GDM1 (cell line): Measurements from ENCODE around the gene CEP120.
A peak's percentile ranks its signal among the peaks of the same experiment; 100 is the strongest.
"Not testable (repeated sequence)": the region's sequence is repeated elsewhere in the genome, so short reads cannot be mapped to it uniquely, and the experiment has no call there.

Source experiments
- DNase-seq: peaks from one replicate; lab custom pipeline; 2025; lab: John Stamatoyannopoulos, UW

The CEP120 gene

GRCh38 chr5:123438902-123439301, 15.7 kb upstream of the CEP120 start:
- no peak for DNase-seq

- no peak for DNase-seq
Observed at GRCh38 chr5:123438244-123438643, 15.0 kb upstream of the CEP120 start.

- no peak for DNase-seq
Observed at GRCh38 chr5:123436201-123436600, 13.0 kb upstream of the CEP120 start.

- DNase-seq, result no peak
Observed at GRCh38 chr5:123434796-123435195, 11.6 kb upstream of the CEP120 start.

GRCh38 chr5:123433596-123433995, 10.4 kb upstream of the CEP120 start:
- no peak for DNase-seq

GRCh38 chr5:123430441-123430840, 7.2 kb upstream of the CEP120 start:
- not testable (repeated sequence) for DNase-seq

- no peak for DNase-seq
Observed at GRCh38 chr5:123429993-123430392, 6.8 kb upstream of the CEP120 start.

GRCh38 chr5:123429221-123429954, 6.2 kb upstream of the CEP120 start:
- no peak for DNase-seq

- DNase-seq, result no peak
Observed at GRCh38 chr5:123428521-123429220, 5.5 kb upstream of the CEP120 start.

- no peak for DNase-seq
Observed at GRCh38 chr5:123427281-123427680, 4.1 kb upstream of the CEP120 start.

- DNase-seq, result peak; percentile 45
Observed at GRCh38 chr5:123425431-123425830, 2.2 kb upstream of the CEP120 start.

- DNase-seq, result no peak
Observed at GRCh38 chr5:123422433-123423277, 548 bp downstream of the CEP120 start.

GRCh38 chr5:123421773-123422172, 1.4 kb downstream of the CEP120 start:
- DNase-seq, result no peak

- no peak for DNase-seq
Observed at GRCh38 chr5:123414974-123415373, 8.2 kb downstream of the CEP120 start.

- DNase-seq, result no peak
Observed at GRCh38 chr5:123412206-123412605, 11.0 kb downstream of the CEP120 start.

GRCh38 chr5:123401999-123402398, 21.2 kb downstream of the CEP120 start:
- DNase-seq, result not testable (repeated sequence)

- no peak for DNase-seq
Observed at GRCh38 chr5:123401320-123401719, 21.9 kb downstream of the CEP120 start.

- DNase-seq, result not testable (repeated sequence)
Observed at GRCh38 chr5:123400870-123401291, 22.3 kb downstream of the CEP120 start.

- no peak for DNase-seq
Observed at GRCh38 chr5:123398058-123398733, 25.0 kb downstream of the CEP120 start.

GRCh38 chr5:123397538-123397937, 25.7 kb downstream of the CEP120 start:
- DNase-seq, result no peak

- DNase-seq, result no peak
Observed at GRCh38 chr5:123391009-123391408, 32.2 kb downstream of the CEP120 start.

- no peak for DNase-seq
Observed at GRCh38 chr5:123389794-123390193, 33.4 kb downstream of the CEP120 start.
